ENCODE measurements around the gene NTNG1.
"Not testable (repeated sequence)": the region's sequence is repeated elsewhere in the genome, so short reads cannot be mapped to it uniquely, and the experiment has no call there.

GRCh38 chr1:107093395-107093794, 47.4 kb upstream of the NTNG1 start:
- TF ChIP-seq POLR2A, EP300, CTCF, POLR2AphosphoS5 (IDR thresholded peaks at IDR 0.05): not testable (repeated sequence)

Measured in suprapubic skin (tissue), 4 donors.